ENCODE results near the gene SRR. TPM values are rescaled to one million over a fixed set of nuclear protein-coding genes. Genes with fewer than 3 reads are reported as not detected.

The SRR gene
- total RNA-seq, 2 donors from 2014 or later = 10.5 to 20.8 TPM

DNA sequence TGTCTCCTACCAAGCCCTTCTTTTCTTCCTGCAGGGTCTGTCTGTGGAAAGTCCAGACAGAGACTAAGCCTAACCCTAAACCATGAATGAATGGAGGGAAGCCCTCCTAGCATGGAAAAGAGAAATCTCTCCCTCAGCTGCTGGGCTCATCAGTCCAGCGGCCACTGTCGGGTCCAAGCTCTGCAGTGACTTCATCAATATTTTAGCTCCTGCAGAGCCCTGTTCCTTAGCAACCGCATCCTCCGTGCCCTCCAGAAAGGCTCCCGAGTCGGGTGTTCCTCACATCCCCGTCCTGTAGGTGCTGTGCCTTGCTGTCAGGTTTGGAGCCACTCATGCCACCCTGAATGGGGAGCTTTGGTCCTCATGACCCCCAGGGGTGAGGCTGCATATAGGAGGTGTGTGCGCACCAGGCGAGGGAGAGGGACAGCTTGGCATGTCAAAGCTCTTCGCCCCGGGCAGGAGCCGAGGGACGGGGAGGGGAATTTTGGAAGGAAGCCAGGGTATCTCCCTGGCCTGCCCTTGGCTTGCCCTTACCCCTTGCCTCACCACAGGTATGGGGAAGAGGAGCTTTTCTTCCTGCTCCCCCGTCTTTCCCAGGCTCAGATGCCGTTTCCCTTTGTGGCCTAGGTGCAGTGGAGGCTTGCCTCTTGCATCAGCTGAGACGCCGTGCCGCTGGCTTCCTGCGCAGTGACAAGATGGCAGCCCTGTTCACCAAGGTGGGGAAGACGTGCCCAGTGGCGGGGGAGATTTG, 57.4 kb downstream of the SRR start:
- Histone ChIP-seq H3K9me3 (no peaks in the 10 kb centered on the region), H3K27me3 (replicated peaks; ENCODE audit: insufficient read depth) (no peaks in the 10 kb centered on the region), H3K27ac (no peak overlapping the region), H3K4me3 (no peak overlapping the region), H3K4me1 (ENCODE audit: control insufficient read depth in 1 of 2, low read depth in 2 of 2) (no peaks in the 10 kb centered on the region), H3K36me3 (peaks cover 11% of the 10 kb centered on the region)
- DNase-seq (ENCODE audit: low spot score) (no peak), ATAC-seq (ENCODE audit: insufficient number of reproducible peaks, low FRiP score, low read depth) (no peak)
- TF ChIP-seq, protein P1, sequence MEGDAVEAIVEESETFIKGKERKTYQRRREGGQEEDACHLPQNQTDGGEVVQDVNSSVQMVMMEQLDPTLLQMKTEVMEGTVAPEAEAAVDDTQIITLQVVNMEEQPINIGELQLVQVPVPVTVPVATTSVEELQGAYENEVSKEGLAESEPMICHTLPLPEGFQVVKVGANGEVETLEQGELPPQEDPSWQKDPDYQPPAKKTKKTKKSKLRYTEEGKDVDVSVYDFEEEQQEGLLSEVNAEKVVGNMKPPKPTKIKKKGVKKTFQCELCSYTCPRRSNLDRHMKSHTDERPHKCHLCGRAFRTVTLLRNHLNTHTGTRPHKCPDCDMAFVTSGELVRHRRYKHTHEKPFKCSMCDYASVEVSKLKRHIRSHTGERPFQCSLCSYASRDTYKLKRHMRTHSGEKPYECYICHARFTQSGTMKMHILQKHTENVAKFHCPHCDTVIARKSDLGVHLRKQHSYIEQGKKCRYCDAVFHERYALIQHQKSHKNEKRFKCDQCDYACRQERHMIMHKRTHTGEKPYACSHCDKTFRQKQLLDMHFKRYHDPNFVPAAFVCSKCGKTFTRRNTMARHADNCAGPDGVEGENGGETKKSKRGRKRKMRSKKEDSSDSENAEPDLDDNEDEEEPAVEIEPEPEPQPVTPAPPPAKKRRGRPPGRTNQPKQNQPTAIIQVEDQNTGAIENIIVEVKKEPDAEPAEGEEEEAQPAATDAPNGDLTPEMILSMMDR (IDR thresholded peaks at IDR 0.05) = no peak

DNA sequence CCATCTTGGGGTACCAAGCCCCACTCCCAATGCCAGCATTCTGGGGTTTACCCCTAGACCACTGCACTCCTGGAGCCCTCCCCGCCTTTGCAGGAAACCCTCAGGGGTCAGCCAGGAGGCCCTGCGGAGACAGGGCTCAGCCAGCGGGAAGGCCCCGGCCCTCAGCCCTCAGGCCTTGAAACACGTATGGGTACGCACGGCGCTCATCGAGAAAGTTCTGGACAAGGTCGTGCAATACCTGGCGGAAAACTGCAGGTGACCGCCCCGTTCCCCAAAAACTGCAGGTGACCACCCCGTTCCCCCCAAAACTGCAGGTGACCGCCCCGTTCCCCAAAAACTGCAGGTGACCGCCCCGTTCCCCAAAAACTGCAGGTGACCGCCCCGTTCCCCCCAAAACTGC, 58.3 kb downstream of the SRR start:
- DNase-seq (ENCODE audit: low spot score) = no peak
- H3K9me3 ChIP-seq = no peaks in the 10 kb centered on the region
- peaks cover 11% of the 10 kb centered on the region for H3K36me3 ChIP-seq
- TF ChIP-seq, protein P1 (IDR thresholded peaks at IDR 0.05) = no peak
- no peak overlapping the region for H3K27ac ChIP-seq
- H3K27me3 ChIP-seq (replicated peaks; ENCODE audit: insufficient read depth) = no peaks in the 10 kb centered on the region
- ATAC-seq (ENCODE audit: insufficient number of reproducible peaks, low FRiP score, low read depth) = no peak
- H3K4me1 ChIP-seq (ENCODE audit: control insufficient read depth in 1 of 2, low read depth in 2 of 2) = no peaks in the 10 kb centered on the region
- no peak overlapping the region for H3K4me3 ChIP-seq

DNA sequence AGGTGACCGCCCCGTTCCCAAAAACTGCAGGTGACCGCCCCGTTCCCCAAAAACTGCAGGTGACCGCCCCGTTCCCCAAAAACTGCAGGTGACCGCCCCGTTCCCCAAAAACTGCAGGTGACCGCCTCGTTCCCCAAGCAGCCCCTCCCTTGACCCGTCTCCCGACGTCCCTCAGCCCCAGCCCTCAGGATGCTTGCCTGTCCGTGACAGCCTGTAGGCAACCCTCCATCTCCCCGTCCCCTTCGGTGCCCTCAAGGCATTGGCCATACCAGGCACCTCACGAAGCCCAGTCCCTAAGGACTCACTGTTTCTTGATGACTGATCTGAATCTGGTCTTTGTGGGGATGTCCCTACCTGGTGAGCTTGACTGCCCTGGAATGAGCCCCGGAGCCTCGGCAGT, 58.7 kb downstream of the SRR start:
- Histone ChIP-seq H3K27me3 (replicated peaks; ENCODE audit: insufficient read depth) (no peaks in the 10 kb centered on the region), H3K36me3 (peaks cover 11% of the 10 kb centered on the region), H3K4me3 (no peak overlapping the region), H3K27ac (no peak overlapping the region), H3K4me1 (ENCODE audit: control insufficient read depth in 1 of 2, low read depth in 2 of 2) (no peaks in the 10 kb centered on the region), H3K9me3 (no peaks in the 10 kb centered on the region)
- TF ChIP-seq, protein P1 (IDR thresholded peaks at IDR 0.05) = no peak
- no peak for DNase-seq (ENCODE audit: low spot score)
- ATAC-seq (ENCODE audit: insufficient number of reproducible peaks, low FRiP score, low read depth) = no peak

DNA sequence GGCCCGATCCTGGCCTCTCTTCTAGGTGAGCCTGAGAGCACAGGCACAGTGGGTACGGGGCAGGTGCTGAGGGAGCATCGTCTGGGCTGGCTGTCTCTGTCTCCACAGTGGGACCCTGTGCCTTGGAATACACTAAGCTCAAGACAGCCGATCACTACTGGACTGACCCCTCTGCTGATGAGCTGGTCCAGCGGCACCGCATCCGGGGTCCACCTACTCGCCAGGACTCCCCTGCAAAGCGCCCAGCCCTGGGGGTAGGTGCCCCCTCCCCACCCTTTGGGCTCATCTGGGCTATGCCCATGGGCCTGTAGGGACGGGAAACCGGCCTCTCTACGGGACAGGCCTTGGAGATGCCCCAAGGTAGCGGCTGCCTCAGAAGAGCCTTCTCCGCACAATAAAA, 59.1 kb downstream of the SRR start:
- Histone ChIP-seq H3K9me3 (no peaks in the 10 kb centered on the region), H3K36me3 (peaks cover 11% of the 10 kb centered on the region), H3K27ac (no peak overlapping the region), H3K4me3 (no peak overlapping the region), H3K27me3 (replicated peaks; ENCODE audit: insufficient read depth) (no peaks in the 10 kb centered on the region), H3K4me1 (ENCODE audit: control insufficient read depth in 1 of 2, low read depth in 2 of 2) (no peaks in the 10 kb centered on the region)
- no peak for DNase-seq (ENCODE audit: low spot score)
- ATAC-seq (ENCODE audit: insufficient number of reproducible peaks, low FRiP score, low read depth) = no peak
- TF ChIP-seq, protein P1 (IDR thresholded peaks at IDR 0.05) = no peak

DNA sequence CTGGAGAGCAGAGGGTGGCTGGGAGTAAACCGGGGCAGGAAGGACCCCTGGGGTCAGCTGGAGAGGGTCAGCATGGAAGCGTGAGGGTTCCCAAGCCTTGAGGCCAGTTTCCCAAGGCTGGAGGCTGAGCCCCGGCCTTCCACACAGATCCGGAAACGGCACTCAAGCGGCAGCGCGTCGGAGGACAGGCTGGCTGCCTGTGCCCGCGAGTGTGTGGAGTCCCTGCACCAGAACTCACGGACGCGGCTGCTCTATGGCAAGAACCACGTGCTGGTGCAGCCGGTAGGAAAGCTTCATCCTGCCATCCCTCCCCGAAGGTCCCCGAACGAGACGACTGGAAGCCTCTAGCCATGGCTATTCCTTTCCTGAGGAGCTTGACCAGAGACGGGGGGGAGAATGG, 59.6 kb downstream of the SRR start:
- Histone ChIP-seq H3K27me3 (replicated peaks; ENCODE audit: insufficient read depth) (no peaks in the 10 kb centered on the region), H3K36me3 (peaks cover 11% of the 10 kb centered on the region), H3K4me1 (ENCODE audit: control insufficient read depth in 1 of 2, low read depth in 2 of 2) (no peaks in the 10 kb centered on the region), H3K27ac (no peak overlapping the region), H3K4me3 (no peak overlapping the region), H3K9me3 (no peaks in the 10 kb centered on the region)
- TF ChIP-seq, protein P1 (IDR thresholded peaks at IDR 0.05) = no peak
- DNase-seq (ENCODE audit: low spot score) (no peak), ATAC-seq (ENCODE audit: insufficient number of reproducible peaks, low FRiP score, low read depth) (no peak)
